GM12878 (cell line): ENCODE measurements around the gene VTI1A. TPM values are rescaled to one million over a fixed set of nuclear protein-coding genes. Genes with fewer than 3 reads are reported as not detected.

Experiments used
- CBFB ChIP-seq: IDR thresholded peaks from 2 replicates; pipeline ENCODE4 v1.6.1; 2016; ENCODE audit warnings: antibody characterized with exemption, low read depth
- CHD2 ChIP-seq: IDR thresholded peaks from 2 replicates; pipeline ENCODE4 v1.6.1; 2011; ENCODE audit warnings: low read depth, low read length, improper control_type of control experiment, borderline replicate concordance
- IKZF1 ChIP-seq: fragments of 450-650 bp; conservative IDR thresholded peaks from 2 replicates; pipeline ENCODE4 v1.6.1; 2017; ENCODE audit warnings: antibody characterized with exemption, mild to moderate bottlenecking
- MYB ChIP-seq: fragments of 150-350 bp; IDR thresholded peaks from 2 replicates; pipeline ENCODE4 v1.6.1; 2014; ENCODE audit warnings: mild to moderate bottlenecking, low read depth, low read length, borderline replicate concordance
- STAT3 ChIP-seq: IDR thresholded peaks from 2 replicates; pipeline ENCODE4 v1.6.1; 2011; ENCODE audit warnings: low read depth, low read length, improper control_type of control experiment
- polyA plus RNA-seq, 11 experiments: library from polyadenylated mRNA; depleted of rRNA in 4 of 11; unstranded in 6 of 11; stranded (reverse) in 5 of 11; fragments of >200 nt; fragmentation: Nextera tagmentation in 4 of 11; fragmentation: Illumina TruSeq in 1 of 11; extraction: Ambion mirVana in 4 of 11; extraction: Trizol in 1 of 11; gene quantifications; 1 replicate in 1 of 11; 2 replicates in 10 of 11; pipeline versions ENCODE4 v1.2.1 to v1.2.3, GENCODE V29; 2011 to 2016; ENCODE audit warnings: inconsistent platforms in 2 of 11, missing spikeins in 2 of 11, low read depth in 1 of 11
- total RNA-seq, 4 experiments: library from RNA; depleted of rRNA in 3 of 4; stranded (reverse); fragments of >200 nt in 3 of 4; fragmentation: Illumina TruSeq in 1 of 4; extraction: Trizol in 1 of 4; gene quantifications; 2 replicates each; pipeline versions ENCODE4 v1.2.1 to v1.2.3, GENCODE V29; 2013 to 2021
- TF ChIP-seq, protein P1 (sequence below): IDR thresholded peaks from 2 replicates; pipeline ENCODE4 v1.6.1; 2012; ENCODE audit warnings: improper control_type of control experiment, low read depth, low read length; ENCODE audit not compliant: insufficient replicate concordance
- TF ChIP-seq, protein P2 (sequence below): fragments of 450-650 bp; IDR thresholded peaks from 2 replicates; pipeline ENCODE4 v1.6.1; 2017; ENCODE audit warnings: antibody characterized with exemption, mild to moderate bottlenecking, moderate library complexity

The VTI1A gene
- total and polyA plus RNA-seq, 10 of the 15 experiments (the other 5 are each of a cell fraction or from before 2014, with no cell fraction given), result 12.4 to 43.2 (median 27.5) TPM

DNA sequence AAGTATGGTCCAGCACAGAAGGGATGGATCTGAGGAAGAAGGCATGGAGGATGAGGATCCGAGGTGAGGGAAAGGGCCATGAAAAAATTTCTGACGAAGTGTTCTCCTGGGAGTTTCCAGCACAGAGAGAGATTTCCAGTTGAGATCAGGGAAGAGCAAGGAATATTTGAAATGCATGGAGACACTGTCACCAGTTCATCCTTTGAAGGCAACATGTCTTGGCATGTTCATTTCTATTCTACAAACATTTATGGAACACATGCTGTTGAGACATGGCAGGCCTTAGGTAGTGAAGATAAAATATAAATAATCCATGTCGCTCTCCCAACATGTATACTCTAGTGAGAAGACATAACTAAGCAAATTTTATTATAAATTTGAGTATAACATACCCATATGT lies 269.1 kb downstream of the VTI1A start (continued):
- TF ChIP-seq, protein P1, sequence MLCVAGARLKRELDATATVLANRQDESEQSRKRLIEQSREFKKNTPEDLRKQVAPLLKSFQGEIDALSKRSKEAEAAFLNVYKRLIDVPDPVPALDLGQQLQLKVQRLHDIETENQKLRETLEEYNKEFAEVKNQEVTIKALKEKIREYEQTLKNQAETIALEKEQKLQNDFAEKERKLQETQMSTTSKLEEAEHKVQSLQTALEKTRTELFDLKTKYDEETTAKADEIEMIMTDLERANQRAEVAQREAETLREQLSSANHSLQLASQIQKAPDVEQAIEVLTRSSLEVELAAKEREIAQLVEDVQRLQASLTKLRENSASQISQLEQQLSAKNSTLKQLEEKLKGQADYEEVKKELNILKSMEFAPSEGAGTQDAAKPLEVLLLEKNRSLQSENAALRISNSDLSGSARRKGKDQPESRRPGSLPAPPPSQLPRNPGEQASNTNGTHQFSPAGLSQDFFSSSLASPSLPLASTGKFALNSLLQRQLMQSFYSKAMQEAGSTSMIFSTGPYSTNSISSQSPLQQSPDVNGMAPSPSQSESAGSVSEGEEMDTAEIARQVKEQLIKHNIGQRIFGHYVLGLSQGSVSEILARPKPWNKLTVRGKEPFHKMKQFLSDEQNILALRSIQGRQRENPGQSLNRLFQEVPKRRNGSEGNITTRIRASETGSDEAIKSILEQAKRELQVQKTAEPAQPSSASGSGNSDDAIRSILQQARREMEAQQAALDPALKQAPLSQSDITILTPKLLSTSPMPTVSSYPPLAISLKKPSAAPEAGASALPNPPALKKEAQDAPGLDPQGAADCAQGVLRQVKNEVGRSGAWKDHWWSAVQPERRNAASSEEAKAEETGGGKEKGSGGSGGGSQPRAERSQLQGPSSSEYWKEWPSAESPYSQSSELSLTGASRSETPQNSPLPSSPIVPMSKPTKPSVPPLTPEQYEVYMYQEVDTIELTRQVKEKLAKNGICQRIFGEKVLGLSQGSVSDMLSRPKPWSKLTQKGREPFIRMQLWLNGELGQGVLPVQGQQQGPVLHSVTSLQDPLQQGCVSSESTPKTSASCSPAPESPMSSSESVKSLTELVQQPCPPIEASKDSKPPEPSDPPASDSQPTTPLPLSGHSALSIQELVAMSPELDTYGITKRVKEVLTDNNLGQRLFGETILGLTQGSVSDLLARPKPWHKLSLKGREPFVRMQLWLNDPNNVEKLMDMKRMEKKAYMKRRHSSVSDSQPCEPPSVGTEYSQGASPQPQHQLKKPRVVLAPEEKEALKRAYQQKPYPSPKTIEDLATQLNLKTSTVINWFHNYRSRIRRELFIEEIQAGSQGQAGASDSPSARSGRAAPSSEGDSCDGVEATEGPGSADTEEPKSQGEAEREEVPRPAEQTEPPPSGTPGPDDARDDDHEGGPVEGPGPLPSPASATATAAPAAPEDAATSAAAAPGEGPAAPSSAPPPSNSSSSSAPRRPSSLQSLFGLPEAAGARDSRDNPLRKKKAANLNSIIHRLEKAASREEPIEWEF, result no peak
- no peak for TF ChIP-seq MYB
- TF ChIP-seq, protein P2, sequence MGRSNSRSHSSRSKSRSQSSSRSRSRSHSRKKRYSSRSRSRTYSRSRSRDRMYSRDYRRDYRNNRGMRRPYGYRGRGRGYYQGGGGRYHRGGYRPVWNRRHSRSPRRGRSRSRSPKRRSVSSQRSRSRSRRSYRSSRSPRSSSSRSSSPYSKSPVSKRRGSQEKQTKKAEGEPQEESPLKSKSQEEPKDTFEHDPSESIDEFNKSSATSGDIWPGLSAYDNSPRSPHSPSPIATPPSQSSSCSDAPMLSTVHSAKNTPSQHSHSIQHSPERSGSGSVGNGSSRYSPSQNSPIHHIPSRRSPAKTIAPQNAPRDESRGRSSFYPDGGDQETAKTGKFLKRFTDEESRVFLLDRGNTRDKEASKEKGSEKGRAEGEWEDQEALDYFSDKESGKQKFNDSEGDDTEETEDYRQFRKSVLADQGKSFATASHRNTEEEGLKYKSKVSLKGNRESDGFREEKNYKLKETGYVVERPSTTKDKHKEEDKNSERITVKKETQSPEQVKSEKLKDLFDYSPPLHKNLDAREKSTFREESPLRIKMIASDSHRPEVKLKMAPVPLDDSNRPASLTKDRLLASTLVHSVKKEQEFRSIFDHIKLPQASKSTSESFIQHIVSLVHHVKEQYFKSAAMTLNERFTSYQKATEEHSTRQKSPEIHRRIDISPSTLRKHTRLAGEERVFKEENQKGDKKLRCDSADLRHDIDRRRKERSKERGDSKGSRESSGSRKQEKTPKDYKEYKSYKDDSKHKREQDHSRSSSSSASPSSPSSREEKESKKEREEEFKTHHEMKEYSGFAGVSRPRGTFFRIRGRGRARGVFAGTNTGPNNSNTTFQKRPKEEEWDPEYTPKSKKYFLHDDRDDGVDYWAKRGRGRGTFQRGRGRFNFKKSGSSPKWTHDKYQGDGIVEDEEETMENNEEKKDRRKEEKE, result no peak
- no peak for TF ChIP-seq CBFB
- TF ChIP-seq IKZF1, result no peak
- TF ChIP-seq CHD2, result no peak
- no peak for TF ChIP-seq STAT3
